ENCODE results near the gene PCSK4. TPM values are rescaled to one million over a fixed set of nuclear protein-coding genes. Genes with fewer than 3 reads are reported as not detected.

PCSK4 gene
- polyA plus RNA-seq, 1 of the 3 experiments (the other 2 are of a cell fraction) = 6.6 TPM

GRCh38 chr19:1502433-1503088 lies 12.4 kb upstream of the PCSK4 start:
- POLR2A ChIA-PET = no interaction called here
- H3K4me1 ChIP-seq (ENCODE audit: control insufficient read depth in 1 of 2, insufficient read depth in 2 of 2, low read depth in 1 of 2, low read length in 1 of 2) = peaks cover 5 to 12% of the 10 kb centered on the region in 2 experiments; a peak in 2 of 4 replicates
- H3K9me3 ChIP-seq = no peaks in the 10 kb centered on the region
- H3K79me2 ChIP-seq (ENCODE audit: insufficient read depth) = no peaks in the 10 kb centered on the region
- DNase-seq = no peak
- TF ChIP-seq MEF2A (IDR thresholded peaks at IDR 0.05; ENCODE audit: borderline replicate concordance, low read depth) = no peak
- no peak for TF ChIP-seq USF1 (IDR thresholded peaks at IDR 0.05; ENCODE audit: borderline replicate concordance, low read depth)
- no peak for TF ChIP-seq TEAD4 (IDR thresholded peaks at IDR 0.05; ENCODE audit: borderline replicate concordance, insufficient read depth)
- no peak for TF ChIP-seq JUND (IDR thresholded peaks at IDR 0.05)
- TF ChIP-seq ELF1 (IDR thresholded peaks at IDR 0.05) = no peak
- TF ChIP-seq SIN3A (IDR thresholded peaks at IDR 0.05; ENCODE audit: borderline replicate concordance, low read depth, low read length) = no peak
- TF ChIP-seq PBX3 (IDR thresholded peaks at IDR 0.05) = no peak
- TF ChIP-seq RCOR1 (IDR thresholded peaks at IDR 0.05; ENCODE audit: low read length) = no peak
- no peak for TF ChIP-seq CTCF (IDR thresholded peaks at IDR 0.05)
- no peak for TF ChIP-seq NFIC (IDR thresholded peaks at IDR 0.05; ENCODE audit: borderline replicate concordance)
- TF ChIP-seq TAF1 (IDR thresholded peaks at IDR 0.05; ENCODE audit: borderline replicate concordance, low read depth, low read length) = no peak
- no peak for TF ChIP-seq IRF3 (IDR thresholded peaks at IDR 0.05; ENCODE audit: low read depth, low read length)
- TF ChIP-seq EZH2phosphoT487 (IDR thresholded peaks at IDR 0.05; ENCODE audit: borderline replicate concordance, low read depth) = no peak
- TF ChIP-seq GABPA (IDR thresholded peaks at IDR 0.05; ENCODE audit: low read depth) = no peak
- H3K27me3 ChIP-seq (ENCODE audit: insufficient read depth) = 0 out of 2 replicates have a peak, but pooled peaks cover 5% of the 10 kb centered on the region
- no peak overlapping the region for H2AFZ ChIP-seq (ENCODE audit: low read depth)
- peaks cover 8% of the 10 kb centered on the region for H3F3A ChIP-seq (replicated peaks; ENCODE audit: insufficient read depth)
- CTCF ChIA-PET = interaction anchor here (0.6 to 3.0 kb wide), 13 partner anchors 8 to 132 kb away, joined by 3 to 23 read pairs (median 3); partner anchors contain the start of gene REEP6
- no peaks in the 10 kb centered on the region for H3K9me2 ChIP-seq
- H3K27ac ChIP-seq (ENCODE audit: low read depth in 2 of 2, low read length in 1 of 2) = no peak overlapping the region
- no peaks in the 10 kb centered on the region for H3K36me3 ChIP-seq (replicated peaks in 1 of 2; ENCODE audit: control insufficient read depth in 1 of 2, insufficient read depth in 2 of 2, low read length in 1 of 2)
- no peaks in the 10 kb centered on the region for H4K20me1 ChIP-seq (ENCODE audit: insufficient read depth)
- no peak overlapping the region for H3K4me3 ChIP-seq (ENCODE audit: low read depth in 2 of 2, low read length in 1 of 2)
- H3K9ac ChIP-seq = no peak overlapping the region
- H3K4me2 ChIP-seq = no peak overlapping the region
- 66% methylated on average over 14 of the region's 14 CpGs for WGBS (ENCODE audit: low lambda C conversion rate)

All from SK-N-SH (cell line).